Nephron progenitor cell (in vitro differentiated cells): ENCODE data around the gene CDH5.

Source experiments
- DNase-seq: peaks from one replicate; pipeline ENCODE4 v3.0.0; 2021
- H3K27ac Mint-ChIP-seq: 2 replicates; pipeline ENCODE4 v1.8.0; 2021; ENCODE audit warnings: mild to moderate bottlenecking, moderate library complexity, mixed read lengths
- H3K27me3 Mint-ChIP-seq: 2 replicates; pipeline ENCODE4 v1.8.0; 2021; ENCODE audit warnings: mild to moderate bottlenecking, low read depth, mixed read lengths; ENCODE audit not compliant: poor library complexity
- H3K36me3 Mint-ChIP-seq: 2 replicates; pipeline ENCODE4 v1.8.0; 2021; ENCODE audit warnings: low read depth, mixed read lengths
- H3K4me1 Mint-ChIP-seq: 2 replicates; pipeline ENCODE4 v1.8.0; 2021; ENCODE audit warnings: mixed read lengths
- H3K4me3 Mint-ChIP-seq: 2 replicates; pipeline ENCODE4 v1.8.0; 2021; ENCODE audit warnings: mild to moderate bottlenecking, moderate library complexity, mixed read lengths
- H3K9me3 Mint-ChIP-seq: 2 replicates; pipeline ENCODE4 v1.8.0; 2021; ENCODE audit warnings: mild to moderate bottlenecking, moderate library complexity, mixed read lengths
- TF ChIP-seq, protein P1 (sequence below): fragments of 200-600 bp; sonication (generic); IDR thresholded peaks from 2 replicates; pipeline ENCODE4 v1.5.0; 2021; ENCODE audit warnings: antibody characterized with exemption

CDH5 gene

DNA sequence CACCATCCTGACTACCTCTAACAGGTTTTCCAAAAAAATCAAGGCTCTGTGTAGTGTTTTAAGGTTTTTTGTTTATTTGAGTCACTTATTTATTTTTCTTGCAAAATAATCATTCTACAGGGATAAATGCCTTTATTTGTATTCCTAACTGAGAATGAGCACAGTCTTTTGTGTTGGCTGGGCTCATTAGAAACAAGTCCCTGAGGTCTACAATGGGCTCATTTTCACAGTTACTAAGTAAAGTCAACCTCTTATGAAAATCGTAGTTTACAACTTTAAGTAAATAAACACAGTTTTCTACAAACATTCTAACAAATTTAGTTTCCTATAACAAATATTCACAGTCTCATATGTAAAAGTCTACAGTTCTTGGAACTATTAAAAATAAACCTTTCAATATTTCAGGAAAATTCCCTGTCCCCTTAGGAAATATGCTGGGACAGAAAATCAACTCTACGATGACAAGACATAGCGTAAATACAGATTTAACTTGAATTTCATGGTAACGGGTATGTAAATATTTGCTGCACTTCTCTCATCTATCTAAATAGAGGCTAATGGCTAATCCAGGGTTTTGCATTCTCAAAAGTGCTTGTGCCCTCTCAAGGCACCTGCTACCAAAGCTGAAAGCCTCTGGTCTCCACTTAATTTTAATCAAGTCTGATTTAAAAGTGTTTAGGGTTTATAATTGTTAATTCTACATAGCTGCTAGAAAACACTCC lies 31.5 kb upstream of the CDH5 start:
- Mint-ChIP-seq H3K36me3 (peaks cover 4% of the 10 kb centered on the region), H3K9me3 (peaks cover 38% of the 10 kb centered on the region), H3K27ac (no peak overlapping the region), H3K27me3 (peaks cover 12% of the 10 kb centered on the region), H3K4me1 (peaks cover 6% of the 10 kb centered on the region), H3K4me3 (no peak overlapping the region)
- TF ChIP-seq, protein P1, sequence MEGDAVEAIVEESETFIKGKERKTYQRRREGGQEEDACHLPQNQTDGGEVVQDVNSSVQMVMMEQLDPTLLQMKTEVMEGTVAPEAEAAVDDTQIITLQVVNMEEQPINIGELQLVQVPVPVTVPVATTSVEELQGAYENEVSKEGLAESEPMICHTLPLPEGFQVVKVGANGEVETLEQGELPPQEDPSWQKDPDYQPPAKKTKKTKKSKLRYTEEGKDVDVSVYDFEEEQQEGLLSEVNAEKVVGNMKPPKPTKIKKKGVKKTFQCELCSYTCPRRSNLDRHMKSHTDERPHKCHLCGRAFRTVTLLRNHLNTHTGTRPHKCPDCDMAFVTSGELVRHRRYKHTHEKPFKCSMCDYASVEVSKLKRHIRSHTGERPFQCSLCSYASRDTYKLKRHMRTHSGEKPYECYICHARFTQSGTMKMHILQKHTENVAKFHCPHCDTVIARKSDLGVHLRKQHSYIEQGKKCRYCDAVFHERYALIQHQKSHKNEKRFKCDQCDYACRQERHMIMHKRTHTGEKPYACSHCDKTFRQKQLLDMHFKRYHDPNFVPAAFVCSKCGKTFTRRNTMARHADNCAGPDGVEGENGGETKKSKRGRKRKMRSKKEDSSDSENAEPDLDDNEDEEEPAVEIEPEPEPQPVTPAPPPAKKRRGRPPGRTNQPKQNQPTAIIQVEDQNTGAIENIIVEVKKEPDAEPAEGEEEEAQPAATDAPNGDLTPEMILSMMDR, result no peak
- no peak for DNase-seq

DNA sequence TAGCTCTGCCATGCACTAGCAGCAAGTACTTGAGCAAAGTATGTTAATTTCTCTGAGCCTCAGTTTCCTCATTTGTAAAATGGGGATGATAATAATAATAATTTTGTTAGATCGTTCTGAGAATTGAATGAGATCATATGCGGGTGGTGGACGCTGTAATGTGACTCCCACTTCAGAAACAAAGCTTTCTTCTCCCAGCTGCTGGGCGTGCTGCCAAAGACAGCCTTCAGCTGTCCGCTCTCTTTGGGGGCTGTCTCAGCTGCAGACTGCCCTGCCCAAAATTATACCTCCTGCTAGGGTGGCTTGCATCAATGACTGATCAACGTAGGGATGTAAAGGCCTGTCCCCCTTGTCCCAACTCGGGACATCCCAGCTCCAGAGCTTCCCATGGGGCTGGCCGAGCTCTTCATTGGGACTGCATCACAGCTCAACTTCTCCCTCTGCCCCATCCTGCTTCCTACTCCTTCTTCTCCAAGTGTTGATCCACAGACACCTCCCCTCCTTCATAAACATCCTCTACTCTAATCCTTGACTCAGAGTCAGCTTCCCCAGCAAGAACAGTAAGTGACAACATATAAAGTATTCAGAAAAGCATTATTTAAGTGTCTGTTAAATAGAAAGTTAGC lies 30.7 kb upstream of the CDH5 start:
- Mint-ChIP-seq H3K4me3 (no peak overlapping the region), H3K27me3 (peaks cover 12% of the 10 kb centered on the region), H3K9me3 (peaks cover 35% of the 10 kb centered on the region), H3K36me3 (peaks cover 4% of the 10 kb centered on the region), H3K4me1 (peaks cover 6% of the 10 kb centered on the region), H3K27ac (no peak overlapping the region)
- TF ChIP-seq, protein P1, result no peak
- no peak for DNase-seq

DNA sequence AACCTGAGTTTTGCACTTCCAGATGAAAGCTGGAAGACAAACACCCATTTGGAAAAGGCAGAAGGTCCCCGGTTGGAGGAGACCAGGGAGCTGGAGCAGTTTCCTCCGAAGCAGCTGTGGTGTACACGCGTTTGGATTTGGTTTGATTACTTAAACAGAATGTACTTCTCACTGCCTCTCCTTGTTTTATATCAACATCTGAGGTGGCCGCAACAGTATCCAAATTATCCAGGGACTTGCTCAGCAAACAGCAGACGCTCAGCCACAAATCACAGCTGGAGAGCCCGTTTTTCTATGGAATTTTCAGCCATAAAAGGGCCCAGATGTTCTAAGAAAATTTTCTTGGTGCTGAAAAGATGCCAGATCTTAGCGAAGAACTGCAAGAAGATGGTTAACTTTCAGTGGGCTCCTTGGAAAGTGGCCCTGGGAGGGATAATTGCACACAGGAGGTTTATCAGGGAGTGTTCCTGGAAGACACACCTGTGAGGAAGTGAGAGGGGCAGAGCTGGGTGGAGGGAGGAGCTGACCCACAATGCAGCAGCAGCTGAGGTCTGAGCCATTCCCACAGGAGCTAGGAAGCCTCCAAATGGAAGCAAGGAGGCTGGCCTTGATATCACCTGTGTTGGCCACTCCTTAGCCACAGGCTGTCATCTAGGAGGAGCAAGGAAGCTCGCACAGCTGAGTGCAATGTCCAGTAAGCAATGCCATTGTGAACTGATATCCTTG lies 28.9 kb upstream of the CDH5 start:
- no peak for DNase-seq
- H3K4me3 Mint-ChIP-seq, result no peak overlapping the region
- H3K9me3 Mint-ChIP-seq, result peaks cover 25% of the 10 kb centered on the region
- peaks cover 11% of the 10 kb centered on the region for H3K4me1 Mint-ChIP-seq
- H3K36me3 Mint-ChIP-seq, result peaks cover 4% of the 10 kb centered on the region
- H3K27me3 Mint-ChIP-seq, result peaks cover 16% of the 10 kb centered on the region
- TF ChIP-seq, protein P1, result no peak
- H3K27ac Mint-ChIP-seq, result no peak overlapping the region

DNA sequence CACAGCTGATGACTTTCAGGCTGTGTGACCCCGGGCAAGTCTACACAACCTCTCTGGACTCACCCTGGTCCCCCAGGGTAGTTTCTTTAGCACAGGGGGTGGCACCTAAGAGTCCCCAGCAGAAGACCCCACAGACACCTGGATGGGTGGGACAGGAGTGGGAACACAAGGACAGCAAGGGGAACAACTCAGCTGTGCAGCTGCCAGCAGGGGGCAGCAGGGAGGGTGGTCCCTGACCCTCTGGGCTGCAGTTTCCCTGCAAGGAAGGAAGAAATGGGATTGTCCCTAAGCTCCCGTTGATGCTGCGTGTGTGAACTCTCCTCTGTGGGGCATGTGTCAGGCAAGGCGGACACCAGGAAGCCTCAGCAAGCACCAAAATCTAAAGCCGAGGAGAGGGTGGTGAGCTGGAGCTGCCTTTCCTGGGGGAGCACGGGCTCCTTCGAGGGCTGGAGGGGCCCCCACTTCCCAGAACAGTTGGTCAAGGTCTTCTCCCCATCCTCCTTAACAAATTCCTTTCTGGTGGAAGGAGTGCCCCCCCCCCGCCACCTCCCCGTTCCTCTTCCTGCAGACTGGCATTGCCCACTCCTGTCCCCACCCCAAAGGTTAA lies 24.1 kb upstream of the CDH5 start:
- H3K4me1 Mint-ChIP-seq, result peaks cover 6% of the 10 kb centered on the region
- no peak overlapping the region for H3K4me3 Mint-ChIP-seq
- H3K27ac Mint-ChIP-seq, result no peak overlapping the region
- TF ChIP-seq, protein P1, result peak; percentile 77
- peak; percentile 80 for DNase-seq
- no peaks in the 10 kb centered on the region for H3K36me3 Mint-ChIP-seq
- H3K9me3 Mint-ChIP-seq, result peaks cover 10% of the 10 kb centered on the region
- H3K27me3 Mint-ChIP-seq, result peaks cover 35% of the 10 kb centered on the region

DNA sequence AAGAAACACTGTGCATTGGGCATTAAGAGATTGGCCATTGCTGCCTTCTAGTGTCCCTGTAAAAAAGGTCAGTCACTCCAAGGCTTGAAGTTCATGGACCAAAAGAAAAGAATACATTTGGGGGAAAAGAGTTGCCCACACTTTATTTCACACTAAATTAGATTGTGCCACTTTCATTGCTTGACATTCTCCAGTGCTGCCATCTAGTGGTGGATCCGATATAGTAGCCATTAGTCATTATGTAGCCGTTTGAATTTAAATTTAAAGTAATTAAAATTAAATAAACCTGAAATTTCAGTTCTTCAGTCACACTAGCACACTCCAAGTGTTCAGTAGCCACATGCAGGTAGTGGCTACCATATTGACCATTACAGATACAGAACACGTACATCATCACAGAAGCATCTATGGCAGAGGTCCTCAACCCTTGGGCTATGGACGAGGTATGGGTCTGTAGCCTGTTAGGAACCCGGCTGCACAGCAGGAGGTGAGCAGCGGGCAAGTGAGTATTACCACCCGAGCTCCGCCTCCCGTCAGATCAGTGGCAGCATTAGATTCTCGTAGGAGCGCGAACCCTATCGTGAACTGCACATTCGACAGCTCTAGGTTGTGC lies 21.9 kb upstream of the CDH5 start:
- Mint-ChIP-seq H3K36me3 (no peaks in the 10 kb centered on the region), H3K4me1 (peaks cover 6% of the 10 kb centered on the region)
- DNase-seq, result peak; percentile 47

More for the DNA sequence above, 21.9 kb upstream of the CDH5 start:
- Mint-ChIP-seq H3K4me3 (no peak overlapping the region), H3K27me3 (peaks cover 44% of the 10 kb centered on the region), H3K9me3 (no peaks in the 10 kb centered on the region), H3K27ac (no peak overlapping the region)
- TF ChIP-seq, protein P1, result peak; percentile 85
